Measurements from ENCODE around the gene SEC61B. TPM values are rescaled to one million over a fixed set of nuclear protein-coding genes. Genes with fewer than 3 reads are reported as not detected.

The SEC61B gene
- total and polyA plus RNA-seq, 9 of the 15 experiments (the other 6 are each of a cell fraction or from before 2014, with no cell fraction given), result 57.8 to 262 (median 172) TPM

DNA sequence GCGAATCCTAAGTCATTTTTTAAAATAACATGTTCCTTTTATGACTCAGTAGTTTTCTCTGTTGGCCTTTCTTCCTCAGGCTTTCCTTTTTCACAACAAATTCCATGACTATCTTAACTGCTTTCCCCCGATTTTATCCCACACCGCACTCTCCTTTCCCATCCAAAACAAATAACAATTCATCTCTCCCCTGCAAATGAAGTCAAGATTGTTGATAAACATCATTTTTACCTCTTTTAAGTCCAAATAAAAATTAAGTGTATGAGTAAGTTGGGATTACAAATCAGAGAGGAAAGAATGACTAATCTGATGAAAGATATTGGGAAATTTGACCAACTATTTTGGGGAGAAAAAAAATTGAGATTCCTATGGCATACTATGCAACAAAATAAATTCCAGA, 47.3 kb downstream of the SEC61B start (continued):
- TF ChIP-seq, protein P1, sequence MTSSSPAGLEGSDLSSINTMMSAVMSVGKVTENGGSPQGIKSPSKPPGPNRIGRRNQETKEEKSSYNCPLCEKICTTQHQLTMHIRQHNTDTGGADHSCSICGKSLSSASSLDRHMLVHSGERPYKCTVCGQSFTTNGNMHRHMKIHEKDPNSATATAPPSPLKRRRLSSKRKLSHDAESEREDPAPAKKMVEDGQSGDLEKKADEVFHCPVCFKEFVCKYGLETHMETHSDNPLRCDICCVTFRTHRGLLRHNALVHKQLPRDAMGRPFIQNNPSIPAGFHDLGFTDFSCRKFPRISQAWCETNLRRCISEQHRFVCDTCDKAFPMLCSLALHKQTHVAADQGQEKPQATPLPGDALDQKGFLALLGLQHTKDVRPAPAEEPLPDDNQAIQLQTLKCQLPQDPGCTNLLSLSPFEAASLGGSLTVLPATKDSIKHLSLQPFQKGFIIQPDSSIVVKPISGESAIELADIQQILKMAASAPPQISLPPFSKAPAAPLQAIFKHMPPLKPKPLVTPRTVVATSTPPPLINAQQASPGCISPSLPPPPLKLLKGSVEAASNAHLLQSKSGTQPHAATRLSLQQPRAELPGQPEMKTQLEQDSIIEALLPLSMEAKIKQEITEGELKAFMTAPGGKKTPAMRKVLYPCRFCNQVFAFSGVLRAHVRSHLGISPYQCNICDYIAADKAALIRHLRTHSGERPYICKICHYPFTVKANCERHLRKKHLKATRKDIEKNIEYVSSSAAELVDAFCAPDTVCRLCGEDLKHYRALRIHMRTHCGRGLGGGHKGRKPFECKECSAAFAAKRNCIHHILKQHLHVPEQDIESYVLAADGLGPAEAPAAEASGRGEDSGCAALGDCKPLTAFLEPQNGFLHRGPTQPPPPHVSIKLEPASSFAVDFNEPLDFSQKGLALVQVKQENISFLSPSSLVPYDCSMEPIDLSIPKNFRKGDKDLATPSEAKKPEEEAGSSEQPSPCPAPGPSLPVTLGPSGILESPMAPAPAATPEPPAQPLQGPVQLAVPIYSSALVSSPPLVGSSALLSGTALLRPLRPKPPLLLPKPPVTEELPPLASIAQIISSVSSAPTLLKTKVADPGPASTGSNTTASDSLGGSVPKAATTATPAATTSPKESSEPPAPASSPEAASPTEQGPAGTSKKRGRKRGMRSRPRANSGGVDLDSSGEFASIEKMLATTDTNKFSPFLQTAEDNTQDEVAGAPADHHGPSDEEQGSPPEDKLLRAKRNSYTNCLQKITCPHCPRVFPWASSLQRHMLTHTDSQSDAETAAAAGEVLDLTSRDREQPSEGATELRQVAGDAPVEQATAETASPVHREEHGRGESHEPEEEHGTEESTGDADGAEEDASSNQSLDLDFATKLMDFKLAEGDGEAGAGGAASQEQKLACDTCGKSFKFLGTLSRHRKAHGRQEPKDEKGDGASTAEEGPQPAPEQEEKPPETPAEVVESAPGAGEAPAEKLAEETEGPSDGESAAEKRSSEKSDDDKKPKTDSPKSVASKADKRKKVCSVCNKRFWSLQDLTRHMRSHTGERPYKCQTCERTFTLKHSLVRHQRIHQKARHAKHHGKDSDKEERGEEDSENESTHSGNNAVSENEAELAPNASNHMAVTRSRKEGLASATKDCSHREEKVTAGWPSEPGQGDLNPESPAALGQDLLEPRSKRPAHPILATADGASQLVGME (CRISPR knock-in tag; IDR thresholded peaks at IDR 0.05), result no peak
- TF ChIP-seq MTA2 (IDR thresholded peaks at IDR 0.05; ENCODE audit: low read depth) (no peak), YBX1 (IDR thresholded peaks at IDR 0.05) (no peak), BMI1 (IDR thresholded peaks at IDR 0.05; ENCODE audit: low read length) (no peak), POLR2H (tag; IDR thresholded peaks at IDR 0.05; ENCODE audit: low read depth) (no peak), ZNF695 (CRISPR knock-in tag; IDR thresholded peaks at IDR 0.05) (no peak)
- TF ChIP-seq, protein P2, sequence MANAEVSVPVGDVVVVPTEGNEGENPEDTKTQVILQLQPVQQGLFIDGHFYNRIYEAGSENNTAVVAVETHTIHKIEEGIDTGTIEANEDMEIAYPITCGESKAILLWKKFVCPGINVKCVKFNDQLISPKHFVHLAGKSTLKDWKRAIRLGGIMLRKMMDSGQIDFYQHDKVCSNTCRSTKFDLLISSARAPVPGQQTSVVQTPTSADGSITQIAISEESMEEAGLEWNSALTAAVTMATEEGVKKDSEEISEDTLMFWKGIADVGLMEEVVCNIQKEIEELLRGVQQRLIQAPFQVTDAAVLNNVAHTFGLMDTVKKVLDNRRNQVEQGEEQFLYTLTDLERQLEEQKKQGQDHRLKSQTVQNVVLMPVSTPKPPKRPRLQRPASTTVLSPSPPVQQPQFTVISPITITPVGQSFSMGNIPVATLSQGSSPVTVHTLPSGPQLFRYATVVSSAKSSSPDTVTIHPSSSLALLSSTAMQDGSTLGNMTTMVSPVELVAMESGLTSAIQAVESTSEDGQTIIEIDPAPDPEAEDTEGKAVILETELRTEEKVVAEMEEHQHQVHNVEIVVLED (CRISPR knock-in tag; IDR thresholded peaks at IDR 0.05), result no peak
- TF ChIP-seq, protein P3, sequence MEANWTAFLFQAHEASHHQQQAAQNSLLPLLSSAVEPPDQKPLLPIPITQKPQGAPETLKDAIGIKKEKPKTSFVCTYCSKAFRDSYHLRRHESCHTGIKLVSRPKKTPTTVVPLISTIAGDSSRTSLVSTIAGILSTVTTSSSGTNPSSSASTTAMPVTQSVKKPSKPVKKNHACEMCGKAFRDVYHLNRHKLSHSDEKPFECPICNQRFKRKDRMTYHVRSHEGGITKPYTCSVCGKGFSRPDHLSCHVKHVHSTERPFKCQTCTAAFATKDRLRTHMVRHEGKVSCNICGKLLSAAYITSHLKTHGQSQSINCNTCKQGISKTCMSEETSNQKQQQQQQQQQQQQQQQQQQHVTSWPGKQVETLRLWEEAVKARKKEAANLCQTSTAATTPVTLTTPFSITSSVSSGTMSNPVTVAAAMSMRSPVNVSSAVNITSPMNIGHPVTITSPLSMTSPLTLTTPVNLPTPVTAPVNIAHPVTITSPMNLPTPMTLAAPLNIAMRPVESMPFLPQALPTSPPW (CRISPR knock-in tag; IDR thresholded peaks at IDR 0.05), result no peak
